Activated naive CD8-positive, alpha-beta T cell treated with anti-CD3 and anti-CD28 coated beads, Interleukin-2, amount 10 ng/mL, durations not matched to agents 7 days and 5 days (primary cell): Measurements from ENCODE around the gene TMEM184A. TPM values are rescaled to one million over a fixed set of nuclear protein-coding genes. Genes with fewer than 3 reads are reported as not detected.
A peak's percentile ranks its signal among the peaks of the same experiment; 100 is the strongest.

Source experiments
- ATAC-seq: fragments of 150-1000 bp; cut with Tn5 transposase; one replicate; pipeline ENCODE4 v1.10.0; 2021; ENCODE audit warnings: low read depth, moderate library complexity
- POLR2A ChIA-PET: fragments of 350-600 bp; sonication (Branson Sonifier 250); formaldehyde crosslinking; loops from one replicate; lab custom pipeline; 2021; ENCODE audit warnings: antibody characterized with exemption; lab: Charles Lee
- DNase-seq: peaks from one replicate; pipeline ENCODE4 v3.0.0; 2021
- H3K27ac Mint-ChIP-seq: one replicate; pipeline ENCODE4 v1.8.0; 2022; ENCODE audit warnings: mild to moderate bottlenecking, mixed read lengths
- H3K27me3 Mint-ChIP-seq: one replicate; pipeline ENCODE4 v1.8.0; 2022; ENCODE audit warnings: mild to moderate bottlenecking, moderate library complexity, mixed read lengths
- H3K36me3 Mint-ChIP-seq: one replicate; pipeline ENCODE4 v1.8.0; 2021; ENCODE audit warnings: mild to moderate bottlenecking, mixed read lengths
- H3K4me1 Mint-ChIP-seq: one replicate; pipeline ENCODE4 v1.8.0; 2021; ENCODE audit warnings: mixed read lengths
- H3K4me3 Mint-ChIP-seq: one replicate; pipeline ENCODE4 v1.8.0; 2022; ENCODE audit warnings: mild to moderate bottlenecking, moderate library complexity, mixed read lengths
- H3K9me3 Mint-ChIP-seq: one replicate; pipeline ENCODE4 v1.8.0; 2021; ENCODE audit warnings: mixed read lengths
- total RNA-seq, 2 experiments: library from RNA; stranded (reverse); gene quantifications; one replicate each; pipeline ENCODE4 v1.2.3, GENCODE V29; 2021

The TMEM184A gene
- total RNA-seq, 2 experiments from 2014 or later = not detected

- H3K9me3 Mint-ChIP-seq = no peaks in the 10 kb centered on the region
- ATAC-seq = no peak
- no peak for DNase-seq
- no peaks in the 10 kb centered on the region for H3K36me3 Mint-ChIP-seq
- H3K27ac Mint-ChIP-seq = no peak overlapping the region
- no peak overlapping the region for H3K4me3 Mint-ChIP-seq
- POLR2A ChIA-PET = no interaction called here
- no peaks in the 10 kb centered on the region for H3K4me1 Mint-ChIP-seq
- H3K27me3 Mint-ChIP-seq = no peaks in the 10 kb centered on the region
These were observed 15.2 kb downstream of the TMEM184A start for GRCh38 chr7:1540776-1541271.

GRCh38 chr7:1539882-1540775 lies 15.9 kb downstream of the TMEM184A start:
- DNase-seq (no peak), ATAC-seq (no peak)
- no peaks in the 10 kb centered on the region for H3K9me3 Mint-ChIP-seq
- H3K27ac Mint-ChIP-seq = no peak overlapping the region
- H3K27me3 Mint-ChIP-seq = no peaks in the 10 kb centered on the region
- POLR2A ChIA-PET = interaction anchor here (0.6 kb wide), 1 partner anchor 28 kb away, joined by 4 read pairs; no protein-coding TSS in a partner anchor
- H3K4me3 Mint-ChIP-seq = no peak overlapping the region
- H3K36me3 Mint-ChIP-seq = no peaks in the 10 kb centered on the region
- no peaks in the 10 kb centered on the region for H3K4me1 Mint-ChIP-seq

GRCh38 chr7:1539181-1539881 lies 16.7 kb downstream of the TMEM184A start:
- no peaks in the 10 kb centered on the region for H3K36me3 Mint-ChIP-seq
- no peak overlapping the region for H3K4me3 Mint-ChIP-seq
- POLR2A ChIA-PET = no interaction called here
- DNase-seq = no peak
- no peak for ATAC-seq
- no peaks in the 10 kb centered on the region for H3K4me1 Mint-ChIP-seq
- no peaks in the 10 kb centered on the region for H3K9me3 Mint-ChIP-seq
- no peaks in the 10 kb centered on the region for H3K27me3 Mint-ChIP-seq
- H3K27ac Mint-ChIP-seq = no peak overlapping the region

GRCh38 chr7:1538544-1539180 lies 17.3 kb downstream of the TMEM184A start:
- DNase-seq (no peak), ATAC-seq (no peak)
- H3K9me3 Mint-ChIP-seq = no peaks in the 10 kb centered on the region
- no peak overlapping the region for H3K4me3 Mint-ChIP-seq
- H3K4me1 Mint-ChIP-seq = peaks cover 2% of the 10 kb centered on the region
- POLR2A ChIA-PET = no interaction called here
- no peaks in the 10 kb centered on the region for H3K27me3 Mint-ChIP-seq
- H3K27ac Mint-ChIP-seq = no peak overlapping the region
- no peaks in the 10 kb centered on the region for H3K36me3 Mint-ChIP-seq

GRCh38 chr7:1537535-1538412 lies 18.2 kb downstream of the TMEM184A start:
- H3K4me3 Mint-ChIP-seq = no peak overlapping the region
- no peak for DNase-seq
- H3K36me3 Mint-ChIP-seq = no peaks in the 10 kb centered on the region
- ATAC-seq = no peak
- POLR2A ChIA-PET = no interaction called here
- H3K9me3 Mint-ChIP-seq = no peaks in the 10 kb centered on the region
- H3K4me1 Mint-ChIP-seq = peaks cover 10% of the 10 kb centered on the region
- no peak overlapping the region for H3K27ac Mint-ChIP-seq
- H3K27me3 Mint-ChIP-seq = no peaks in the 10 kb centered on the region

- POLR2A ChIA-PET = no interaction called here
- DNase-seq = no peak
- Mint-ChIP-seq H3K27me3 (no peaks in the 10 kb centered on the region), H3K4me3 (no peak overlapping the region), H3K4me1 (peaks cover 17% of the 10 kb centered on the region), H3K27ac (no peak overlapping the region), H3K36me3 (no peaks in the 10 kb centered on the region), H3K9me3 (no peaks in the 10 kb centered on the region)
- ATAC-seq = no peak
These were observed 19.1 kb downstream of the TMEM184A start for GRCh38 chr7:1536743-1537534.

- POLR2A ChIA-PET = no interaction called here
- no peak overlapping the region for H3K27ac Mint-ChIP-seq
- H3K4me3 Mint-ChIP-seq = no peak overlapping the region
- ATAC-seq = no peak
- H3K36me3 Mint-ChIP-seq = no peaks in the 10 kb centered on the region
- H3K4me1 Mint-ChIP-seq = peaks cover 22% of the 10 kb centered on the region
- H3K27me3 Mint-ChIP-seq = no peaks in the 10 kb centered on the region
- H3K9me3 Mint-ChIP-seq = no peaks in the 10 kb centered on the region
- no peak for DNase-seq
These were observed 19.6 kb downstream of the TMEM184A start for GRCh38 chr7:1536455-1536742.

- Mint-ChIP-seq H3K27me3 (no peaks in the 10 kb centered on the region), H3K4me3 (no peak overlapping the region), H3K36me3 (no peaks in the 10 kb centered on the region), H3K9me3 (no peaks in the 10 kb centered on the region), H3K4me1 (peaks cover 22% of the 10 kb centered on the region), H3K27ac (no peak overlapping the region)
- POLR2A ChIA-PET = no interaction called here
- ATAC-seq (no peak), DNase-seq (no peak)
These were observed 20.1 kb downstream of the TMEM184A start for GRCh38 chr7:1535701-1536454.

GRCh38 chr7:1535100-1535458 lies 20.9 kb downstream of the TMEM184A start:
- ATAC-seq = no peak
- no peaks in the 10 kb centered on the region for H3K27me3 Mint-ChIP-seq
- no peak overlapping the region for H3K4me3 Mint-ChIP-seq
- no peaks in the 10 kb centered on the region for H3K36me3 Mint-ChIP-seq
- no peak overlapping the region for H3K27ac Mint-ChIP-seq
- peaks cover 24% of the 10 kb centered on the region for H3K4me1 Mint-ChIP-seq
- no peak for DNase-seq
- no peaks in the 10 kb centered on the region for H3K9me3 Mint-ChIP-seq
- POLR2A ChIA-PET = interaction anchor here (0.6 to 1.1 kb wide), 2 partner anchors 8 to 607 kb away, joined by 3 read pairs; no protein-coding TSS in a partner anchor

GRCh38 chr7:1534330-1535099 lies 21.5 kb downstream of the TMEM184A start:
- Mint-ChIP-seq H3K27ac (peak overlapping the region; percentile 21), H3K4me3 (no peak overlapping the region)
- POLR2A ChIA-PET = interaction anchor here (0.6 to 1.1 kb wide), 2 partner anchors 9 to 606 kb away, joined by 3 read pairs; no protein-coding TSS in a partner anchor

More at GRCh38 chr7:1534330-1535099, 21.5 kb downstream of the TMEM184A start:
- ATAC-seq (no peak), DNase-seq (no peak)
- Mint-ChIP-seq H3K9me3 (no peaks in the 10 kb centered on the region), H3K36me3 (no peaks in the 10 kb centered on the region), H3K4me1 (peaks cover 26% of the 10 kb centered on the region), H3K27me3 (no peaks in the 10 kb centered on the region)
